ENCODE results near the gene CFAP141.

- TF ChIP-seq CTCF (IDR thresholded peaks at IDR 0.05; ENCODE audit: poor library complexity, severe bottlenecking) (no peak), MXI1 (conservative IDR thresholded peaks at IDR 0.05; ENCODE audit: poor library complexity, severe bottlenecking) (no peak), TAF1 (IDR thresholded peaks at IDR 0.05; ENCODE audit: low read depth) (no peak), POLR2AphosphoS5 (IDR thresholded peaks at IDR 0.05) (no peak)
Observed at GRCh38 chr1:154193821-154194220, 12.3 kb downstream of the CFAP141 start.
